Epithelial cell of proximal tubule (primary cell): ENCODE results near the gene NEK1. TPM values are rescaled to one million over a fixed set of nuclear protein-coding genes. Genes with fewer than 3 reads are reported as not detected.
"Not testable (repeated sequence)": the region's sequence is repeated elsewhere in the genome, so short reads cannot be mapped to it uniquely, and the experiment has no call there.

Experiments used
- DNase-seq: peaks from one replicate; pipeline ENCODE4 v3.0.0-alpha.2; 2011; ENCODE audit warnings: low read depth
- H3K4me3 ChIP-seq: 2 replicates; pipeline ENCODE4 v1.5.1; 2011; ENCODE audit warnings: low read depth, mild to moderate bottlenecking, low read length
- CTCF ChIP-seq: conservative IDR thresholded peaks from 2 replicates; pipeline ENCODE4 v1.5.1; 2012; ENCODE audit warnings: low read depth, mild to moderate bottlenecking, low read length
- total RNA-seq: library from RNA; depleted of rRNA; stranded (reverse); fragments of >200 nt; gene quantifications from 2 replicates; pipeline ENCODE4 v1.2.3, GENCODE V29; 2015

The NEK1 gene
- total RNA-seq, 1 donor from 2014 or later = 8.0 TPM

- no peak overlapping the region for H3K4me3 ChIP-seq
- no peak for DNase-seq
- no peak for TF ChIP-seq CTCF
These were observed 173.1 kb downstream of the NEK1 start for GRCh38 chr4:169439244-169439643.

- no peak overlapping the region for H3K4me3 ChIP-seq
- DNase-seq = no peak
- TF ChIP-seq CTCF = no peak
These were observed 174.3 kb downstream of the NEK1 start for GRCh38 chr4:169438057-169438480.

- TF ChIP-seq CTCF = no peak
- no peak for DNase-seq
- no peak overlapping the region for H3K4me3 ChIP-seq
These were observed 174.9 kb downstream of the NEK1 start for GRCh38 chr4:169437299-169438047.

- no peak for TF ChIP-seq CTCF
- H3K4me3 ChIP-seq = no peak overlapping the region
- no peak for DNase-seq
These were observed 175.6 kb downstream of the NEK1 start for GRCh38 chr4:169436734-169437133.

- H3K4me3 ChIP-seq = no peak overlapping the region
- TF ChIP-seq CTCF = no peak
- no peak for DNase-seq
These were observed 184.0 kb downstream of the NEK1 start for GRCh38 chr4:169428376-169428775.

GRCh38 chr4:169427727-169428126, 184.7 kb downstream of the NEK1 start:
- H3K4me3 ChIP-seq, DNase-seq: not testable (repeated sequence)

GRCh38 chr4:169420291-169420690, 192.1 kb downstream of the NEK1 start:
- DNase-seq = no peak
- H3K4me3 ChIP-seq = no peak overlapping the region
- no peak for TF ChIP-seq CTCF
